ENCODE measurements around the gene CAD.
"Not testable (repeated sequence)": the region's sequence is repeated elsewhere in the genome, so short reads cannot be mapped to it uniquely, and the experiment has no call there.

Gene CAD

GRCh38 chr2:27256855-27257454 is 39.8 kb downstream of the CAD start:
- DNase-seq (ENCODE audit: low read depth in 2 of 2) = no peak

- DNase-seq (ENCODE audit: low read depth in 2 of 2) = no peak
Observed at GRCh38 chr2:27258051-27258450, 40.9 kb downstream of the CAD start.

- no peak for DNase-seq (ENCODE audit: low read depth in 2 of 2)
Observed at GRCh38 chr2:27261241-27261925, 44.2 kb downstream of the CAD start.

- DNase-seq (ENCODE audit: low read depth in 2 of 2) = no peak
Observed at GRCh38 chr2:27261926-27262298, 44.7 kb downstream of the CAD start.

GRCh38 chr2:27262379-27263286 is 45.5 kb downstream of the CAD start, which contains the start of gene SLC30A3:
Gene SLC30A3, minus strand, starts transcription at chr2:27263047. Its CDS starts 141 bp downstream, at chr2:27262906.
- DNase-seq (ENCODE audit: low read depth in 2 of 2) = peak; percentile 58 to 73

- DNase-seq (ENCODE audit: low read depth in 2 of 2) = no peak
Observed at GRCh38 chr2:27263287-27264252, 46.4 kb downstream of the CAD start.

- no peak for DNase-seq (ENCODE audit: low read depth in 2 of 2)
Observed at GRCh38 chr2:27264253-27264752, 47.1 kb downstream of the CAD start.

GRCh38 chr2:27264753-27265535 is 47.8 kb downstream of the CAD start:
- DNase-seq (ENCODE audit: low read depth in 2 of 2) = peak; percentile 35 to 55

GRCh38 chr2:27265536-27265870 is 48.3 kb downstream of the CAD start:
- DNase-seq (ENCODE audit: low read depth in 2 of 2) = no peak

- DNase-seq (ENCODE audit: low read depth in 2 of 2) = not testable (repeated sequence)
Observed at GRCh38 chr2:27268296-27268695, 51.1 kb downstream of the CAD start.

- DNase-seq (ENCODE audit: low read depth in 2 of 2) = no peak
Observed at GRCh38 chr2:27270131-27270530, 53.0 kb downstream of the CAD start.

- DNase-seq (ENCODE audit: low read depth in 2 of 2) = no peak
Observed at GRCh38 chr2:27270670-27271069, 53.5 kb downstream of the CAD start.

- no peak for DNase-seq (ENCODE audit: low read depth in 2 of 2)
Observed at GRCh38 chr2:27271631-27272340, 54.6 kb downstream of the CAD start.

- not testable (repeated sequence) for DNase-seq (ENCODE audit: low read depth in 2 of 2)
Observed at GRCh38 chr2:27272537-27273522, 55.7 kb downstream of the CAD start.

- DNase-seq (ENCODE audit: low read depth in 2 of 2) = no peak
Observed at GRCh38 chr2:27275211-27276150, 58.3 kb downstream of the CAD start, which contains the start of gene DNAJC5G. Gene DNAJC5G, plus strand, starts transcription at chr2:27275433. Its CDS starts 1,296 bp downstream, at chr2:27276729.

GRCh38 chr2:27278010-27278409 is 60.8 kb downstream of the CAD start:
- no peak for DNase-seq (ENCODE audit: low read depth in 2 of 2)

- DNase-seq (ENCODE audit: low read depth in 2 of 2) = no peak
Observed at GRCh38 chr2:27280826-27281225, 63.7 kb downstream of the CAD start.

Measured in activated CD4-positive, alpha-beta T cell treated with anti-CD3 and anti-CD28 coated beads for 24 hours (primary cell).